ENCODE measurements around the gene MAP2K7.

DNA sequence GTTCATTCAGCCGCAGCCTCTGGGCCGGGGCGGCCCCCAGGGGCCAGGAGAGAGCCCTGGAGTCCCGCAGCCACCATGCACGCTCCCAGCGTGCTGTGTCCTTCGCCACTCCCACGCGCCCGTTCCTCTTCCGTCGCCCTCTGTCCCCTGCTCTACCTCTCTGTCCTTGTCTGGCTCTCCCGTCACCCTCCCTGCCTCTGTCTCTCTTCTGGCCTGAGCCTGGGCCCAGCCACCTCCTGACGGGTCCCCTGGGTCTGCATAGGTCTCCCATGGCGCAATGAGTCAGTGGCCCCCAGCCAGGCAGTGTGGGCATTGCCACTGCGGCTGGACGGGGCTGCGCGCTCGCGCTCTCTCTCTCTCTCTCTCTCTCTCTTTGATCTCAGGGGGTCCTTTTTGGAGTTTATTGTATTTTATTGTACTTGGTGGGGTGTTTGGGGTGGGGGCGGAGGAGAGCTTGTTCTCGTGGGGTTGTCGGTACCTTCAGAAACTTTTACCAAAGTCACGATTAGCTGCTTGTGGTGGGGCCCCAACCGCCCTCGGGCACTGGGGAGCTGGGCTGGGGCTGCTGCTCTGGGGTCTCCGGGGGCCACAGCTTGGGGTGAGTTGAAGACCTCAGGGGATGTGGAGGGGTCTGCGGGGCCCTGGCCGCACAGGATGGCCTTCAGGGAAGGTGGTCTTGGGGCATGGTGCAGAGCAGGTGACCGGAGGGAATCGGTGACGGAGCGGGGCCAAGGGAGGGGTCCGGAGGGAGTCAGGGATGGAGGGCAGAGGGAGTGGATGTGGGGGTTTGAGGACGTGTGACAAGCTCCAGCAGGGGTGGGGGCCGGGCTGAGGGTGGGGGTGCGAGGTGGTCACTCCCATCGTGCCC is 9.3 kb downstream of the MAP2K7 start:
- TF ChIP-seq POLR2A (IDR thresholded peaks at IDR 0.05), result no peak
- TF ChIP-seq, protein P1, sequence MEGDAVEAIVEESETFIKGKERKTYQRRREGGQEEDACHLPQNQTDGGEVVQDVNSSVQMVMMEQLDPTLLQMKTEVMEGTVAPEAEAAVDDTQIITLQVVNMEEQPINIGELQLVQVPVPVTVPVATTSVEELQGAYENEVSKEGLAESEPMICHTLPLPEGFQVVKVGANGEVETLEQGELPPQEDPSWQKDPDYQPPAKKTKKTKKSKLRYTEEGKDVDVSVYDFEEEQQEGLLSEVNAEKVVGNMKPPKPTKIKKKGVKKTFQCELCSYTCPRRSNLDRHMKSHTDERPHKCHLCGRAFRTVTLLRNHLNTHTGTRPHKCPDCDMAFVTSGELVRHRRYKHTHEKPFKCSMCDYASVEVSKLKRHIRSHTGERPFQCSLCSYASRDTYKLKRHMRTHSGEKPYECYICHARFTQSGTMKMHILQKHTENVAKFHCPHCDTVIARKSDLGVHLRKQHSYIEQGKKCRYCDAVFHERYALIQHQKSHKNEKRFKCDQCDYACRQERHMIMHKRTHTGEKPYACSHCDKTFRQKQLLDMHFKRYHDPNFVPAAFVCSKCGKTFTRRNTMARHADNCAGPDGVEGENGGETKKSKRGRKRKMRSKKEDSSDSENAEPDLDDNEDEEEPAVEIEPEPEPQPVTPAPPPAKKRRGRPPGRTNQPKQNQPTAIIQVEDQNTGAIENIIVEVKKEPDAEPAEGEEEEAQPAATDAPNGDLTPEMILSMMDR (IDR thresholded peaks at IDR 0.05), result no peak
- no peak for TF ChIP-seq POLR2AphosphoS5 (IDR thresholded peaks at IDR 0.05)
